GM18907 (cell line): Measurements from ENCODE around the gene NEIL1.
"Not testable (repeated sequence)": the region's sequence is repeated elsewhere in the genome, so short reads cannot be mapped to it uniquely, and the experiment has no call there.

Source experiments
- ATAC-seq: cut with Tn5 transposase; IDR thresholded peaks from one replicate; pipeline ENCODE4 v1.9.1; 2021; ENCODE audit warnings: mild to moderate bottlenecking, moderate library complexity; ENCODE audit not compliant: unreplicated experiment

The NEIL1 gene

GRCh38 chr15:75346796-75347221, at the start of gene NEIL1:
NEIL1 (plus strand) TSS chr15:75347039; CDS start chr15:75348906, 1,867 bp downstream.
- ATAC-seq: no peak

- not testable (repeated sequence) for ATAC-seq
These were observed 48.1 kb upstream of the NEIL1 start for GRCh38 chr15:75298541-75299310.

GRCh38 chr15:75299311-75299688, 47.5 kb upstream of the NEIL1 start:
- ATAC-seq: not testable (repeated sequence)

GRCh38 chr15:75300026-75300425, 46.8 kb upstream of the NEIL1 start:
- not testable (repeated sequence) for ATAC-seq

- ATAC-seq: no peak
These were observed 44.5 kb upstream of the NEIL1 start for GRCh38 chr15:75302318-75302717.

GRCh38 chr15:75302753-75303152, 44.1 kb upstream of the NEIL1 start:
- not testable (repeated sequence) for ATAC-seq

- ATAC-seq: no peak
These were observed 40.7 kb upstream of the NEIL1 start for GRCh38 chr15:75306188-75306587.

GRCh38 chr15:75307778-75308390, 39.0 kb upstream of the NEIL1 start:
- no peak for ATAC-seq

GRCh38 chr15:75309711-75310110, 37.1 kb upstream of the NEIL1 start:
- no peak for ATAC-seq

- ATAC-seq: not testable (repeated sequence)
These were observed 34.3 kb upstream of the NEIL1 start for GRCh38 chr15:75312548-75312947.

- no peak for ATAC-seq
These were observed 33.6 kb upstream of the NEIL1 start for GRCh38 chr15:75313116-75313845.

GRCh38 chr15:75314552-75315290, 32.1 kb upstream of the NEIL1 start:
- no peak for ATAC-seq

- ATAC-seq: not testable (repeated sequence)
These were observed 27.5 kb upstream of the NEIL1 start for GRCh38 chr15:75319231-75319897.

- ATAC-seq: no peak
These were observed 25.1 kb upstream of the NEIL1 start for GRCh38 chr15:75321711-75322110.

- ATAC-seq: no peak
These were observed 20.9 kb upstream of the NEIL1 start for GRCh38 chr15:75325922-75326321.

GRCh38 chr15:75327005-75327404, 19.8 kb upstream of the NEIL1 start:
- ATAC-seq: no peak

- ATAC-seq: no peak
These were observed 19.3 kb upstream of the NEIL1 start for GRCh38 chr15:75327491-75327890.

- no peak for ATAC-seq
These were observed 18.1 kb upstream of the NEIL1 start for GRCh38 chr15:75328493-75329314.

- ATAC-seq: no peak
These were observed 17.3 kb upstream of the NEIL1 start for GRCh38 chr15:75329571-75329970.

- ATAC-seq: not testable (repeated sequence)
These were observed 14.7 kb upstream of the NEIL1 start for GRCh38 chr15:75332093-75332492.
